GM12872 (cell line): ENCODE measurements around the gene FTSJ3.

Experiments used
- CTCF ChIP-seq: IDR thresholded peaks from 3 replicates; pipeline ENCODE4 v1.5.1; 2011; ENCODE audit warnings: low read depth, mild to moderate bottlenecking, low read length, moderate library complexity; ENCODE audit not compliant: insufficient read depth

Gene FTSJ3

GRCh38 chr17:63798572-63799106 lies 28.8 kb downstream of the FTSJ3 start:
- no peak for TF ChIP-seq CTCF

- no peak for TF ChIP-seq CTCF
These were observed 35.3 kb downstream of the FTSJ3 start for GRCh38 chr17:63792055-63792729.

GRCh38 chr17:63790057-63790456 lies 37.4 kb downstream of the FTSJ3 start:
- TF ChIP-seq CTCF = no peak

GRCh38 chr17:63786971-63787711 lies 40.3 kb downstream of the FTSJ3 start:
- no peak for TF ChIP-seq CTCF

- no peak for TF ChIP-seq CTCF
These were observed 41.3 kb downstream of the FTSJ3 start for GRCh38 chr17:63786117-63786516.

GRCh38 chr17:63785556-63785955 lies 41.9 kb downstream of the FTSJ3 start:
- no peak for TF ChIP-seq CTCF

- no peak for TF ChIP-seq CTCF
These were observed 43.9 kb downstream of the FTSJ3 start for GRCh38 chr17:63783522-63783921.
